ENCODE measurements around the gene LMO7. TPM values are rescaled to one million over a fixed set of nuclear protein-coding genes. Genes with fewer than 3 reads are reported as not detected.
A peak's percentile ranks its signal among the peaks of the same experiment; 100 is the strongest.

The LMO7 gene
- total RNA-seq, 1 donor = 6.7 TPM

DNA sequence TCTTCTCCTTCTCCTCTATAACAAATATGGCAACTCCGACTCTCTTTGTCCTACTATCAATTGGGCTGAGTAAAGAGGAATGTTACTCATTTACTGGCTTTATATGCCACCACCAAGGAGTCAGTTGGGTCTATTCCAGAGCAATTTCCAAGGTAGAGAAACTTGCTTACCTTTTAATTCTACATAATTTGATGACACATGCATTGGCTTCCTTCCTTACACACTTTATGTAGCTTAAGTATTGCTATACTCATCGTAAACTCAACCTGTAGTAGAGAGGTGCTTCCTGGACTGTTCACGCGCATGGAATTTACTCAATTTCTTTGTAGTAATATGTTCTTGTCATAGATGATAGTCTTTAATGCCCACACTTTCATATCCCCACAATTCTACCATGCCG, 160.7 kb downstream of the LMO7 start:
- no peak for DNase-seq (ENCODE audit: low read depth in 2 of 3, low spot score in 2 of 3)

DNA sequence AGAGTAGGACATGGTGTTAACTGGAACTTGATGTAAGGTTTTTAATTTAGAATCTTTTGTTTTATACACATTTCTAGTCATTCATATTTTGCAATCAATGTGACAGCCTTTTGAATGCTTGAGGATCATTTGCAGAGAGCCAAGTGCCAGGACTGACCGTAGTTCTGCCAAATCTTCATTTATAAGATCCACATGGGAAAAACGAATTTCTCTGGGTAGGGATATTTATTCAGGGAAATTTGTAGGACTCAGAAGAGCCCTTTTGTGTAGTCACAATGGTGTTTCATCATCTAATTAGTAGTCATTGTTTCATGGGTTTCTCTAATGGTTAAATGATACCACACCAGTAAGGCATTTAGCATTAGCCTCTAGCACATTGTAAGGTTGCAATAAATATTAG, 161.1 kb downstream of the LMO7 start:
- DNase-seq (ENCODE audit: low read depth in 2 of 3, low spot score in 2 of 3) = no peak

DNA sequence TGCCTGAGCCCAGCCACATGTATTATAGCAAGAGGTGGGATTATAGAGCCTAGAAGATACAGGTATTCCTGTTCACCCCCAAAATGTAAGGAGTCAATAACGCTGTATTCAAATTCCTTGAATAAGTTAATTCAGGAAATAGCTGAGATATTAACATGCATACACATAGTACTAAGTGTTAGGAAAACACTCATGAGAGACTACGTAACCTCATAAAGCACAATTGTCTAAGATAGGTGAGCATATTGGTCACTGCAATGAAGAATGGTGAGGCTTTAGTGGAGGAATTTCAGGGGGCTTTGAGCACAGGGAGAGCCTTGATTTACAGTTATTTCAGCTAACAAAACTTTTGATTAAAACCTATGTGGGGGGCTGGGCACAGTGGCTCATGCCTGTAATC, 161.6 kb downstream of the LMO7 start:
- DNase-seq (ENCODE audit: low read depth in 2 of 3, low spot score in 2 of 3) = no peak

DNA sequence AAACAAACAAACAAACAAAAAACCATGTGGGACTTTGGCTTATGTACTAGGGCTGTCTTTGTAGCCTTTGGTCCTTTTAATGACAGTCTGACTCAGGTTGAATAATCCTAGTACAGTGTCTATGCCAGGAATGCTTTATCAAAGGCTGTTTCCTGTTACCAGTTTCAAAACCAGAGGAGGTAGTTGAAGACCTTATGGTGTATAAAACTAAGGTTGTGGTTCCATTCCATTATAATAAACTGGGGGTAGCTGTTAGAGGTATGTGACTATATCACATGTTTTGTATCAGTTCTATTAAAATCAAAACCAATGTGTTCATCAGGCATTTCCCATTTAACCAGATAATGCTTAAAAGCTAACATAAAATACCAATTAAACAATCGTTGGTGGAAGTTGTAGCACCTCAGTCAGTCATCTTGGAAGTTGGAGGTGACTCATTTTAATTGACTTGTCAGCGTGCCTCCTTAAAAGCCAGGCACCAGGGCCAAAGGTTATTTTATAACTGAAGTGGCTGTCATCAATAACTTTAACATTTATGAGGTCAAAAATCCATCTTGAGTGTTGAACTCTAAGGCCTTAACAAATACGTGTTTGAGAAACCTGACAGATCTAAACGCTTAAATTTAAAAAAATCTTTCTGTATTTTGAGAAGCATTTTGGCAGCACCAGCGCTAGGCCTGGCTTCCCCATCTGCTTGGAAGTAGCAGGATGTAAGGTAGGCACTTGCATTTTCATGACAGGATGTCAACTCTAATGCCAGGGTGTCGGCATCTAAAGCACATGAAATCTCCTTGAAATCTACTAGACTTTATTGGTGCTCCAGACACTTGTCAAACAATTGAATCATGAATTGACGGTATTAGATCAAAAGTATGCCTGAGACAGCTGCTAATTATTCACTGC, 162.5 kb downstream of the LMO7 start:
- no peak for DNase-seq (ENCODE audit: low read depth in 2 of 3, low spot score in 2 of 3)

DNA sequence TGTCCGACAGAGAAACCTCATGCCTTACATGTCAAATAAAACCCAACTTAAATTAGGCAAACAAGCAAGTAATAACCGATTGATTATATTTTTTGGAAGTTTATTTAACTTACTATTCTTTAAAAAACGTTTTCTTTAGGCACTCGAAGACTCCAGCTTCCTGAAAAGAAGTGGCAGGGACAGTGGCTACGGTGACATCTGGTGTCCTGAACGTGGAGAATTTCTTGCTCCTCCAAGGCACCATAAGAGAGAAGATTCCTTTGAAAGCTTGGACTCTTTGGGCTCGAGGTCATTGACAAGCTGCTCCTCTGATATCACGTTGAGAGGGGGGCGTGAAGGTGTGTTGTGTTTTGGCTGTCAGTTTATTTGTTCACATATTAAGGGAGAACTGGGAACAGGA, 164.4 kb downstream of the LMO7 start:
- DNase-seq (ENCODE audit: low read depth in 2 of 3, low spot score in 2 of 3) = no peak

DNA sequence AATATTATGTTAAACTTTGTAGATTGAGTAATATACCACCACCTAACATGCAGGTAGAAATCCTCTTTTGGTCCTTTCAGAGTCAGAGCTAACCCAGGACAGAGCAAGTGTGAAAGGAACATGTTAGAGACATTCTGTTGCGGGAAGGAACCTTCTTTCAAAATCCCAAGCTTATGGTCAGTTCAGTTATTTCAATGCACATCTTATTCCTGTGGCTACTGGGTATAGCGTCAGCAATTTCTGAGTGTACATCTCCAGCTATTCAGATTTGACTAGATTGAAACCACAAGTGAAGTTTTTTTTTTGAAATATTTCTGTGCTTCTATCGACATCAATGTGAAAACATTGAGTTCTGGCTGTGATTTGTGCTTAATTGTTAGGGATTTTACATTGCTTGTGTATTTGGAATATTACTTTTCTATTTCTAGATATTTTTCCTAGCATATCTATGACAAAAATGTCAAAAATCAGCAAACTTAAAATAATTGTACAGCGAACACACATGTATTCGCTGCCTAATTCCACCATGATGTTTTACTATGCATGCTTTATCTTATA, 165.3 kb downstream of the LMO7 start:
- no peak for DNase-seq (ENCODE audit: low read depth in 2 of 3, low spot score in 2 of 3)

DNA sequence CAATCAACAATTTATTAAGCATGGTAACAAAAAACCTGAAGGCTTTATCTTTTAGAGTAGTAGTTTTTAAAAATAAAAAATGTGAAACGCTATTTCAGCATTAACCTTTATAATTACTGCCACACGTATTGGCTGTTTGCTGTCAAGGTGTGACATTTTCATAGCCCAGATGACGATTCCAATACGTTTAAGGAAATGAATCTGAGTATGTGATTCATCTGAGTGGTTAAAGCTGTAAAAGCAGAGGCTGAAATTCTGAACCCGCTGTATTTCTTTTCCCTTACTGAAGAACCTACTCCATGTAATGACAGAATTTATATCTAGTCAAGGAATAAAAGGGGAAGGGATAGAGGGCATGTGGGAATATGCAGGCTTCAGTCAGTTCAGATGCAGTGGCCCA, 166.0 kb downstream of the LMO7 start:
- no peak for DNase-seq (ENCODE audit: low read depth in 2 of 3, low spot score in 2 of 3)

DNA sequence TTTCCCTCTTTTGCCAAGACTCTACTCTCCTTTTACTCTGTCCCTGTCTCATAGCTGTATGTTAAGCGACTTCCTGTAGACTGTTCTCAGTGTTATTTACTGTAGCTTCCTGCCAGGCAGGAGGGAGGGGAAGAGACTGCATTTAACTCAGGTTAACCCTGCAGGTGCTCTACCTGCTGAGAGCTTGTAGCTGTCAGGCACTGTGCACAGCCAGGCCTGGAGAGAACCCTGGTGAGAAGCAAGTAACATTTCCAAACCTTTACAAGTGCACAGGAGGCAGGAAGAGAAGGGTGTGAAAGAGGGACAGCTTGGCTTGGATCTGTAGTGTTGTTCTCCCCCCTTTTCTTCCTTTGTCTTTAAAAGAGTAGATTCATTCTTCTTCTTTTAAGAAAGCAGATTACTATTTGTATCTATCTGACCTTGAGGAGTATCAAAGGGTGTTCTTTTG, 167.1 kb downstream of the LMO7 start:
- DNase-seq (ENCODE audit: low read depth in 2 of 3, low spot score in 2 of 3) = peak in 2 of 3 donors; percentile 12 to 18

DNA sequence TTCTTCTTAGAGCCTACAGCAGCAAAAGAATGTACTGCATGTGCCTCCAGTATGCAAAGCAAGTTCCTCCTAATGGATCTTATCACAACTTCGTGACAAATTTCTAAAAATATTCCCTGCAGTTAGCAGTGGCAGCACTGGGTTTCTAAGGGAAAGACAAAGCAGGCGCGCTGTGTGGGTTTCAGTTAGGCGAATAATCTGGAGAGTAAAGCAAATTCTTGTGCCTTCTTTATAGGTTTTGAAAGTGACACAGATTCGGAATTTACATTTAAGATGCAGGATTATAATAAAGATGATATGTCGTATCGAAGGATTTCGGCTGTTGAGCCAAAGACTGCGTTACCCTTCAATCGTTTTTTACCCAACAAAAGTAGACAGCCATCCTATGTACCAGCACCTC, 167.9 kb downstream of the LMO7 start:
- no peak for DNase-seq (ENCODE audit: low read depth in 2 of 3, low spot score in 2 of 3)

DNA sequence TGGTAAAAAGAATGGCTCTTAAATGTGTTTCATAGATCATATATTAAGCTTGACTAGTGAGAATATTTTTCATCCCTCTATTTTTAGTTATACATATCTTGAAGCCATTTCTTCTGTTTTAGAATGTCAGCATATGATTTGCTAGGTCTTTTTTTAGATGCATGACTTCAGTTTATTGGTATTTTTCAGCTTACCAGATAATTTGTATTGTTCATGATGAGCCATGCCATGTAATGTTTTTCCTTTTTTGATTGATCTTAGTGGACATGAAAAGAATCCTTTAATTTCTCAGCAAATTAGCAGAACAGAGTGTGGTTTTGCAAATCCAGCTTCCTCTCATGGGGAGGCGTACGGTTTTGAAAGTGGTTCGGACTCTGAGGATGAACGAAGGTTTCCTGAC, 168.5 kb downstream of the LMO7 start:
- DNase-seq (ENCODE audit: low read depth in 2 of 3, low spot score in 2 of 3) = no peak

DNA sequence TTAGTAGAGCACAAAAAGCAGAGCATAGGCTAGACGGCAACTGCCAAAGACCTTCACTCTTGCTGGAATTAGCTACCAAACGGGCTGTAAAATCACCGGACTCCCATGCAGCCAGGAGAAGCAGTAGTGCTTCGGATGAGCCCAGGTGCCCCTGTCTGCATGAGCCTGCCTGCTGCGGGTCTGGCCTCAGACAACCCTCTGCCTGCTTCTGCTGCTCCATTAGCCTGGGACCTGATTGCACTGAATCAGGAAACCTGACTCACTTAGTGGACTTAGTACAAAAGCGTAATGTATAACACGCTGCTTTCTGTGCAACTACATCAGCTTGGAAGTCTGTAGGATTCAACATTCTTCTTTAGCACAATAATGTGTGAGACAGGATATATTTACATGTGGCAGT, 170.0 kb downstream of the LMO7 start:
- DNase-seq (ENCODE audit: low read depth in 2 of 3, low spot score in 2 of 3) = no peak

DNA sequence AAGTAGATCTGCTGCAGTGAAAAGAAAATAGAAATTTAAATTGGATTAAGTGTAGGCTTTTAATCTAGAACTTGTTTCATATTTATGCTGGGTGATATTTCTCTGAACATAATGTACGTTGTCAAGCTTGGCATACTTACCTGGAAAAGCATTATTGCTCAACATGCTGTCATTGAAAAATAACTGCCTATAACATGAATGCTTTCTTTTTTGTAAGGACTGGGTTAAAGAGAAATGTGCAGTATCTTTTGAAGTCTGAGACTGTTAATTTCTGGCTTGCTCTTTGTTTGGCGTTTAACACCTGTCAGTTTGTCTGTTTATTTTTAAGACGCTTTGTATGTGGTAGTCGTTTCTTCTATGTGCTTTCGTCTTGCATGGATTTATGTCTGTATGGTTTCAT, 175.2 kb downstream of the LMO7 start:
- no peak for DNase-seq (ENCODE audit: low read depth in 2 of 3, low spot score in 2 of 3)

DNA sequence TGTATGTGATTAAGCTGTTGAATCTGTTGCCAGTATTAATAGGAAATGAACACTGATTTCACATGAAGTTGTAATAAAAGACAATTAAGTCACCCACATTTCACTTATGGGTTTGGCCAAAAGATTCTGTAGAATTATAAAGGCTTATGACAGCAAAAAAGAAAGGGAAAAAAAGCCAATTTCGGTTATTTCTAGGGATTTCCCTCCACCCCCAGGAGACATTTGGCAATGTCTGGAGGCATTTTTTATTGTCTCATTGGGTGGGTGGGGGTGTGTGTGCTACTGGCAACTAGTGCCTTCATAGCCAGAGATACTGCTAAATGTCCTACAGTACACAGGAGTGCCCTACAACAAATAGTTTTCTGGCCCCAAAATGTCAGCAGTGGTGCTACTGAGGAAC, 175.7 kb downstream of the LMO7 start:
- no peak for DNase-seq (ENCODE audit: low read depth in 2 of 3, low spot score in 2 of 3)

DNA sequence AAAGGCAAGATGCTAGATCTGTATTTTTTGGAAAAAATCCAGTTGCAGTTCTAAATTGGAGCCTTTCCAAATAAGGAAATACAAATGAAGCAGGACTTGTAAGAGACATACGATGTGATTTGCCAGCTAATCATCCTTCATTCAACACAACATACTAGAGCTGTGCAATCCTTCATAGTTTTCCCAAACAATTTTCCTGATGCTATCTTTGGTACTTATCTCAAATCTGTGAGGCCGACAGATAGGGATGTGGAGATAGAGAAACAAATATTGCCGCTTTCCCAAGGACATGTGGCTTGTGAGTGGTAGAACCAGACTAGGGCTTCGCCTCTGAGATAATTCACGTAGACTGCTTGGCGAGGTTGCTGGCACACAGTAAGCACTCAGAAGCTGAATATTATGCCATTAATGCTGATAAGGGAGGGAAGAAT, 176.6 kb downstream of the LMO7 start:
- DNase-seq (ENCODE audit: low read depth in 2 of 3, low spot score in 2 of 3) = no peak

DNA sequence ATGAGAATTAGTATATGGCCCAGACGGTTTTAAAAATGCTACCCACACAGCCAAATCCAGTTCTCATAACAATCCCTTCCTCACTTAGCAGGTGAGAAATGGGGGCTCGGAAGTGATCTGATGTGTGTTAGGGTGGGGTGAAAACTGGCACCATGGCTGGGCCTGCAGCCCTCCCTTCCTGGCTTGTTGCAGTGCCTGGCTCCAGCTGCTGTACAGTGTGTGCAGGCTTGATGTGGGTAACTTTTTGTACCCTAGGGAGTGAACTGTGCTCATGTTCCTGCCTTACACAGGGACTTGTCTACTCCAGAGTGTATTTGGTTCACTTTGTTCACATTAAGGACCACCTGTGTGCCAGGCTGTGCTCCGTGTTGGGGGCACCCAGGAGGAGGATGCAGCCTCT, 177.2 kb downstream of the LMO7 start:
- DNase-seq (ENCODE audit: low read depth in 2 of 3, low spot score in 2 of 3) = no peak

DNA sequence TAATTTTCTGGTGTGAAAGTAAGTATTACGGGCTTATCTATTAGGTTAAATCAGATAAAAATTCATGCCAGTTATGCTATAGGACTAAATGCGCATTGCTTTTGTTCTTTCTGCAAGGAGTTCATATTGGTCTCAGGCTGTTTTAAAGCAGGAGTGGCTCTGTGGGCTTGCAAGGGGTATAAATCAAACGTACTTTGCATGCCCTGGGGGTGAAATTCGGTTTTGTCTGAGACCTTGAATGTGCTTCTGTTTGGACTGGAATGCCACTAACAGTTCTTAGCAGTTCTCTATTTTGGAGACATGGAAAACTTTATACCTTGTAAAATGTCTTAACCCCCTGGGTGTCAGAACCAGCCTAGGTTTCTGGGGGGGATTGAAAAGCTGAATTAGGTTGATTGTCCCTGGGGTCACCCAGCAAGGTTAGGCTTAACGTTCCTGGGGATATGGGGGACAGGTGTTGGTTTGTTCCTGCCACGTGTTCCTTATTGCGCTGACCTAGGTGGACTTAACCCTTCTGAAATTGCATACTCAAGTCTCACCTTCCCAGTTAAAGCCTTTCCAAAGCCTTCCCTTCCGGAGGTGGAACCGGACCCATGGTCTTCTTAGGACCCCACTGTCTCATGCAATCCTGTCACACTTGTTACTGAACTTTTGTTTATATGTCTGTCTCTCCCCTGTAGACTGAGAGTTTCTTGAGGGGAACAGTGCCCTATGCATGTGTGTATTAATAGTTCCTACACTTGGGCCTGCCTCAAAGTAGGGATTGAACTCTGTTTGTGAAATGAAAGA, 182.2 kb downstream of the LMO7 start:
- DNase-seq (ENCODE audit: low read depth in 2 of 3, low spot score in 2 of 3) = no peak

DNA sequence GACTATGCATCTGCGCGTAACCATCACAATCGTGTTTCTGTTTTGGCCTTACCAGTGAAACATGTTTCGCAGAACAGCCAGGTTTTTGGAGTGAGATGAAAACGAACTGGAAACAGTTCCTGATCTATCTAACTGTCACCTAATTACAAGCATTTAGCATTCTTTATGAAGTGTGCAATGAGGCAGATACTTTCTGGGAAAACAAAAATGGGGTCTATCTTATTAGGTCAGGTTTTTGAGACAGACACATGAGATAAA, 182.8 kb downstream of the LMO7 start:
- DNase-seq (ENCODE audit: low read depth in 2 of 3, low spot score in 2 of 3) = no peak

DNA sequence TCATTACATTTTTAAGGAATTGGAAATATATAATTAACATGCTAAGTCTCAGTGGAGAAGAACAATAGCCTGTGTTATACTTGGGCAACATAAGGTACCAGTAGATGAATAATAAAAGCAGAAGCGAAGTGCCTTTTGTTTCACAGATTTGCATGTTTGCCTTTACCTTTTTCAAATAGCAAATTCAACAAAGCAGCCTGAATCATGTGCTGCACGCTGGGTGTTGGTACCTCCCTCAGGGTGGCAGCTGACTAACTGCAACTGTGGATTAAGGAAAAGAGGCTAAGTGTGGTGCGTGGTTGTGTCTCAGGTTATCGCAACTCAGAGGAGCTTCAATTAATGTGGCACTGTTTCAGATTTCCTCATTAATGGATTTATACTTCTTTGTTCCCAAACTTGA, 189.0 kb downstream of the LMO7 start:
- no peak for DNase-seq (ENCODE audit: low read depth in 2 of 3, low spot score in 2 of 3)

DNA sequence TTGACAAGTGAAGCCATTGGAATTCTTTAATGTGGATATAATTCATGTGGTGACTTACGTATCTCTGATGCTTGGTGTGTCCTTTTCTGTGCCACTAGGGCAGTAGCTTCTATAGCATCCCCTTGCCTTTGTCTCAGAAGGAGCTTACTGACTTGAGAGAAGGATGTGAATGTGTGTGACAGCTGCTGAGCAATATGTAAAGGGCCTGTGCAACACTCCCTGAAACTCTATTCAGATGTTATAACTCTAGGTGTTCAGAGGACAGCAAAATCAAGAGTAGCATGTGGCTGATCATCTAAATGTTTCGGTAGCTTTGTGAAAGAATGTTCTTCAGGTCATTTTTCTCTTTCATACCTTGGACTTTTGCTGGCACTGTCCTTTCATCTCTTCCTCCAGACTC, 189.5 kb downstream of the LMO7 start:
- DNase-seq (ENCODE audit: low read depth in 2 of 3, low spot score in 2 of 3) = no peak

DNA sequence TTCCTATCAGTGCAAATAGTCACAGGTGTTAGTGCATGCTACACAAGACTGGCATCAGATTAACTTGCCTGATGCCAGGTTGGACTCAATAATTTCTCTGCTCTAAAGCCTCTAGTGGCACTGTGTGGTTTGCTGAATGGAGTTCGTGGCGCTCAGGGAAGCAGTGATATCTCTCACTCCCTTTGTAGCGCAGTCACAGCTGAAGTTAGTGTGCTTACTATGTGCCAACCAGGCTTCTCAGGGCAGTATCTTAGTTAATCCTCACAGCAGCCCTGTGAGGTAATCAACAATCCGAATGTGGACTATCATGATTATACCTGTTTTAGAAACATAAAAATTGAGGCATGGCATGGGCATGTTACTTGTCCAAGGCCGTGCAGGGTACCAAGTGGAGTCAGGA, 190.3 kb downstream of the LMO7 start:
- DNase-seq (ENCODE audit: low read depth in 2 of 3, low spot score in 2 of 3) = no peak

DNA sequence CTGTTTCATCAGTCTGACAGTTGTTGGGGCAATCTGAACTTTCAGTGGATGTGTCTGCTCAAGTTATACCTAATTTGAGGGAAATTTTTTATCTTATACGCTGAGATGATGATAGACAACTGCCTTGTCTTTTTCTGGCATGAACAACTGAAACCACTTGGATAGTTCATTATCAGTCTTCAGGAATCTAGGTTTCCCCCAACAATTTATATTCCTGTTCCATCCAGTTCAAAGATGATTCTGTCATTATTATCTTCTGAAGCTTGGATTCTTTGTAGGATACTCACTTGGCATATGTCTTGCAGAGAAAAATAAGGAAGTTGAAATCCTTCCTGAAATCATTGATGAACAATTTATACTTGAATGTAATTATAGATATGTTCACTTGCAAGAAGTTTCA, 193.7 kb downstream of the LMO7 start:
- DNase-seq (ENCODE audit: low read depth in 2 of 3, low spot score in 2 of 3) = no peak

DNA sequence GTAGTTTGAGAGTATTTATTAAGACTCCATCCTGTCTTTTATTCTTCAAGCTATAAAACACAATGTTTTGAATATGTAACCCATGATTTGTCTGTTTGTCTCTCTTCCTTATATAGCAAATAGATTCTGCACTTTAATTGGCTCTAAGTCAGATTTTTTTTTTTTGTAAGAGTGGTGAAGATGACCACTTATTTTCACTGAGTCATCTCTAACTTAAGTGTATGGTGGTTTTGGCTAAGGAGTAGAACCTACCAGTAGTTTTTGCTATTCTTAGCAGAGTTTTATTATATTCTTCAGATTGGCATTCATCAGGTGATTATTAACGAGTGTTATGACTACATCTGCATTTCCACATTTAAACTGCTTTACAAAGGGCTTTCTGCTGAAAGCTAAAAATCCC, 194.7 kb downstream of the LMO7 start:
- DNase-seq (ENCODE audit: low read depth in 2 of 3, low spot score in 2 of 3) = no peak

All from hematopoietic multipotent progenitor cell (in vitro differentiated cells).